Neural crest cell (in vitro differentiated cells): Measurements from ENCODE around the gene ACTG1. TPM values are rescaled to one million over a fixed set of nuclear protein-coding genes. Genes with fewer than 3 reads are reported as not detected.

Source experiments
- DNase-seq: peaks from one replicate; pipeline ENCODE4 v3.0.0; 2021; ENCODE audit warnings: low read depth, mixed read lengths, low spot score
- H3K27ac Mint-ChIP-seq: one replicate; pipeline ENCODE4 v1.8.0; 2021; ENCODE audit warnings: mild to moderate bottlenecking, mixed read lengths; ENCODE audit not compliant: unreplicated experiment
- H3K27me3 Mint-ChIP-seq: 2 replicates; pipeline ENCODE4 v1.8.0; 2021; ENCODE audit warnings: low read depth, mild to moderate bottlenecking, mixed read lengths
- H3K36me3 Mint-ChIP-seq: 2 replicates; pipeline ENCODE4 v1.8.0; 2021; ENCODE audit warnings: low read depth, mild to moderate bottlenecking, mixed read lengths
- H3K4me1 Mint-ChIP-seq: 2 replicates; pipeline ENCODE4 v1.8.0; 2021; ENCODE audit warnings: mixed read lengths
- H3K4me3 Mint-ChIP-seq: one replicate; pipeline ENCODE4 v1.8.0; 2021; ENCODE audit warnings: mild to moderate bottlenecking, mixed read lengths
- H3K9me3 Mint-ChIP-seq: 2 replicates; pipeline ENCODE4 v1.8.0; 2021; ENCODE audit warnings: mixed read lengths
- CTCF ChIP-seq: fragments of 200-600 bp; sonication (generic); conservative IDR thresholded peaks from 2 replicates; pipeline ENCODE4 v1.5.0; 2021; ENCODE audit warnings: antibody characterized with exemption, mild to moderate bottlenecking
- total RNA-seq: library from RNA; stranded (reverse); gene quantifications from 2 replicates; pipeline ENCODE4 v1.2.1, GENCODE V29; 2021

Gene ACTG1
- total RNA-seq, 1 donor from 2014 or later: 4,235 TPM

- Mint-ChIP-seq H3K27ac (no peak overlapping the region), H3K4me3 (peak overlapping the region; percentile 73), H3K9me3 (no peaks in the 10 kb centered on the region), H3K27me3 (peaks cover 37% of the 10 kb centered on the region), H3K4me1 (peaks cover 14% of the 10 kb centered on the region), H3K36me3 (no peaks in the 10 kb centered on the region)
- no peak for TF ChIP-seq CTCF
- DNase-seq: no peak
These were observed 10.9 kb upstream of the ACTG1 start for GRCh38 chr17:81523402-81524038.

GRCh38 chr17:81522491-81523401 is 10.1 kb upstream of the ACTG1 start:
- H3K9me3 Mint-ChIP-seq: no peaks in the 10 kb centered on the region

GRCh38 chr17:81520021-81520901 is 7.7 kb upstream of the ACTG1 start:
- Mint-ChIP-seq H3K4me1 (peaks cover 33% of the 10 kb centered on the region), H3K27ac (no peak overlapping the region), H3K36me3 (no peaks in the 10 kb centered on the region), H3K9me3 (no peaks in the 10 kb centered on the region), H3K27me3 (peaks cover 48% of the 10 kb centered on the region), H3K4me3 (peak overlapping the region; percentile 76)
- no peak for DNase-seq
- no peak for TF ChIP-seq CTCF

More at GRCh38 chr17:81522491-81523401, 10.1 kb upstream of the ACTG1 start:
- H3K4me1 Mint-ChIP-seq: peaks cover 21% of the 10 kb centered on the region
- no peak overlapping the region for H3K27ac Mint-ChIP-seq
- TF ChIP-seq CTCF: peak; percentile 57
- peak; percentile 61 for DNase-seq
- peak overlapping the region; percentile 73 for H3K4me3 Mint-ChIP-seq
- H3K27me3 Mint-ChIP-seq: peaks cover 45% of the 10 kb centered on the region
- H3K36me3 Mint-ChIP-seq: no peaks in the 10 kb centered on the region

- no peaks in the 10 kb centered on the region for H3K9me3 Mint-ChIP-seq
- DNase-seq: no peak
- H3K27me3 Mint-ChIP-seq: peaks cover 50% of the 10 kb centered on the region
- TF ChIP-seq CTCF: peak; percentile 67
- H3K27ac Mint-ChIP-seq: no peak overlapping the region
- peaks cover 35% of the 10 kb centered on the region for H3K4me1 Mint-ChIP-seq
- H3K4me3 Mint-ChIP-seq: no peak overlapping the region
- no peaks in the 10 kb centered on the region for H3K36me3 Mint-ChIP-seq
These were observed 6.9 kb upstream of the ACTG1 start for GRCh38 chr17:81519284-81520020.
